HepG2 (cell line): ENCODE measurements around the gene MYO18A. TPM values are rescaled to one million over a fixed set of nuclear protein-coding genes. Genes with fewer than 3 reads are reported as not detected.

Source experiments
- CCAR2 ChIP-seq: fragments of 200-400 bp; formaldehyde crosslinking; optimal IDR thresholded peaks from 2 replicates; pipeline ENCODE3; 2018; ENCODE audit warnings: low read depth, mild to moderate bottlenecking, low read length, moderate library complexity
- NAIF1 ChIP-seq: sonication (generic); formaldehyde crosslinking; IDR thresholded peaks from 2 replicates; pipeline ENCODE4 v1.5.0; 2020; ENCODE audit warnings: mild to moderate bottlenecking, missing genetic modification reagents, borderline replicate concordance
- PTBP1 ChIP-seq: fragments of 200-400 bp; formaldehyde crosslinking; IDR thresholded peaks from 2 replicates; pipeline ENCODE4 v1.6.1; 2018; ENCODE audit warnings: low read length, low read depth; ENCODE audit not compliant: poor library complexity, severe bottlenecking
- SMC3 ChIP-seq: IDR thresholded peaks from 2 replicates; pipeline ENCODE4 v1.6.1; 2011; ENCODE audit warnings: low read length, improper control_type of control experiment
- SUZ12 ChIP-seq: fragments of 150-350 bp; IDR thresholded peaks from 2 replicates; pipeline ENCODE4 v1.6.1; 2014; ENCODE audit warnings: low read depth, low read length
- ZFP82 ChIP-seq: sonication (generic); formaldehyde crosslinking; IDR thresholded peaks from 2 replicates; pipeline ENCODE4 v1.5.1; 2020; ENCODE audit warnings: mild to moderate bottlenecking, missing genetic modification reagents, borderline replicate concordance
- ZMYM2 ChIP-seq: sonication (generic); formaldehyde crosslinking; IDR thresholded peaks from 2 replicates; pipeline ENCODE4 v1.8.0; 2022; ENCODE audit warnings: mild to moderate bottlenecking, missing genetic modification reagents
- ZNF10 ChIP-seq: sonication (generic); formaldehyde crosslinking; IDR thresholded peaks from 2 replicates; pipeline ENCODE4 v1.4.0; 2020; ENCODE audit warnings: mild to moderate bottlenecking, low read depth, missing genetic modification reagents, borderline replicate concordance
- ZNF772 ChIP-seq: sonication (generic); formaldehyde crosslinking; IDR thresholded peaks from 2 replicates; pipeline ENCODE4 v1.5.0; 2020; ENCODE audit warnings: mild to moderate bottlenecking, missing genetic modification reagents
- polyA plus RNA-seq, 8 experiments: library from polyadenylated mRNA; depleted of rRNA in 3 of 8; stranded (reverse) in 7 of 8; unstranded in 1 of 8; fragments of >200 nt; fragmentation: Illumina TruSeq in 4 of 8; extraction: Trizol in 4 of 8; gene quantifications; 2 replicates each; pipeline versions ENCODE4 v1.2.1 to v1.2.3, GENCODE V29; 2011 to 2016; ENCODE audit warnings: low read depth in 4 of 8, missing spikeins in 1 of 8, mixed read lengths in 1 of 8; ENCODE audit not compliant: insufficient read depth in 1 of 8
- total RNA-seq, 5 experiments: library from RNA; depleted of rRNA; stranded (reverse); fragments of >200 nt; fragmentation: Illumina TruSeq; extraction: Trizol; gene quantifications; 2 replicates each; pipeline ENCODE4 v1.2.3, GENCODE V29; 2016; ENCODE audit warnings: low read depth in 1 of 5
- TF ChIP-seq, protein P1 (sequence below): sonication (generic); formaldehyde crosslinking; IDR thresholded peaks from 2 replicates; pipeline ENCODE4 v1.5.0; 2020; ENCODE audit warnings: missing genetic modification reagents
- TF ChIP-seq, protein P2 (sequence below): sonication (generic); formaldehyde crosslinking; IDR thresholded peaks from 2 replicates; pipeline ENCODE4 v1.4.0; 2020; ENCODE audit warnings: missing genetic modification reagents, borderline replicate concordance
- TF ChIP-seq, protein P3 (sequence below): sonication (generic); formaldehyde crosslinking; IDR thresholded peaks from 2 replicates; pipeline ENCODE4 v1.9.0; 2021; ENCODE audit warnings: missing genetic modification reagents, borderline replicate concordance

Gene MYO18A
- total and polyA plus RNA-seq, 2 of the 13 experiments (the other 11 are each of a cell fraction or from before 2014, with no cell fraction given), result 16.8 to 24.8 TPM

DNA sequence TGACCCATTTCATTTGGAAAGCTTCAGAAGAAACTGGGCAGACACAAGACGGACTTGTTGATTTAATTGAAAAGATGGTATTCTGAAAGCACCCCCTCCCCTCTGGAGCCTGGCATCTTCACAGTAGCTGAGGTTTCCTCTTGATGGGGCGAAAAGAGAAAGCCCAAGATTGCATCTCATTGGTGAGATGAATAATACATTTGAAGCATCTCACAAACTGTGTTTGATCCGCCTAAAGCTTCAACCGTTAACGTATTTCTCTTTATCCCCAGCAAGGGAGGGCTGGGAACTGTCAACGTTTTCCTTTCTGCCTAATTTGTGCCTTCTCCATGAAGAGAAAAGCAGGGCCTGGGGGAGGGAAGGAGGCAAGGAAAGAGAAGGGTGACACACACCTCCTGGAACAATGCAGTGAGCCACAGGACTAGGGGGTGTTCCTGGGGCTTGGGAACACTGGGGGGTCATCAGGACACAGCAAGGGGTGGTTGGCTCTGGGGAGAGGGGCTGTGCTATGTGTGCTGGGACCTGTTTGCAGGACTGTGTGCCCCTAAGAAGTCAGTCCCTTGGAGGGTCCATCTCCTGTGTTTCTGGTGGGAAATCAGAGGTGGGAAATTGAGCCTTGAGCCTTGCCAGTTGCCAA, 155.8 kb downstream of the MYO18A start (continued):
- TF ChIP-seq SUZ12 (no peak), PTBP1 (no peak), ZNF772 (CRISPR knock-in tag) (no peak), SMC3 (no peak), ZNF10 (no peak), ZMYM2 (no peak), CCAR2 (no peak), NAIF1 (CRISPR knock-in tag) (no peak), ZFP82 (no peak)
- TF ChIP-seq, protein P1, sequence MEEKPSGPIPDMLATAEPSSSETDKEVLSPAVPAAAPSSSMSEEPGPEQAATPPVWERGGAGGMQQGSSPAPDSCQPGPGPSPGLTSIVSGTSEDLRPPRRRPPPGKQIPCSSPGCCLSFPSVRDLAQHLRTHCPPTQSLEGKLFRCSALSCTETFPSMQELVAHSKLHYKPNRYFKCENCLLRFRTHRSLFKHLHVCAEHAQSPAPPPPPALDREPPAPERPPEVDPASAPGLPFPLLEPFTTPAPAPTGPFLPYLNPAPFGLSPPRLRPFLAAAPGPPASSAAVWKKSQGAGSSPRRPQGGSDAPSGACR (CRISPR knock-in tag), result no peak
- TF ChIP-seq, protein P2, sequence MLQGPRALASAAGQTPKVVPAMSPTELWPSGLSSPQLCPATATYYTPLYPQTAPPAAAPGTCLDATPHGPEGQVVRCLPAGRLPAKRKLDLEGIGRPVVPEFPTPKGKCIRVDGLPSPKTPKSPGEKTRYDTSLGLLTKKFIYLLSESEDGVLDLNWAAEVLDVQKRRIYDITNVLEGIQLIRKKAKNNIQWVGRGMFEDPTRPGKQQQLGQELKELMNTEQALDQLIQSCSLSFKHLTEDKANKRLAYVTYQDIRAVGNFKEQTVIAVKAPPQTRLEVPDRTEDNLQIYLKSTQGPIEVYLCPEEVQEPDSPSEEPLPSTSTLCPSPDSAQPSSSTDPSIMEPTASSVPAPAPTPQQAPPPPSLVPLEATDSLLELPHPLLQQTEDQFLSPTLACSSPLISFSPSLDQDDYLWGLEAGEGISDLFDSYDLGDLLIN (CRISPR knock-in tag), result no peak
- TF ChIP-seq, protein P3, sequence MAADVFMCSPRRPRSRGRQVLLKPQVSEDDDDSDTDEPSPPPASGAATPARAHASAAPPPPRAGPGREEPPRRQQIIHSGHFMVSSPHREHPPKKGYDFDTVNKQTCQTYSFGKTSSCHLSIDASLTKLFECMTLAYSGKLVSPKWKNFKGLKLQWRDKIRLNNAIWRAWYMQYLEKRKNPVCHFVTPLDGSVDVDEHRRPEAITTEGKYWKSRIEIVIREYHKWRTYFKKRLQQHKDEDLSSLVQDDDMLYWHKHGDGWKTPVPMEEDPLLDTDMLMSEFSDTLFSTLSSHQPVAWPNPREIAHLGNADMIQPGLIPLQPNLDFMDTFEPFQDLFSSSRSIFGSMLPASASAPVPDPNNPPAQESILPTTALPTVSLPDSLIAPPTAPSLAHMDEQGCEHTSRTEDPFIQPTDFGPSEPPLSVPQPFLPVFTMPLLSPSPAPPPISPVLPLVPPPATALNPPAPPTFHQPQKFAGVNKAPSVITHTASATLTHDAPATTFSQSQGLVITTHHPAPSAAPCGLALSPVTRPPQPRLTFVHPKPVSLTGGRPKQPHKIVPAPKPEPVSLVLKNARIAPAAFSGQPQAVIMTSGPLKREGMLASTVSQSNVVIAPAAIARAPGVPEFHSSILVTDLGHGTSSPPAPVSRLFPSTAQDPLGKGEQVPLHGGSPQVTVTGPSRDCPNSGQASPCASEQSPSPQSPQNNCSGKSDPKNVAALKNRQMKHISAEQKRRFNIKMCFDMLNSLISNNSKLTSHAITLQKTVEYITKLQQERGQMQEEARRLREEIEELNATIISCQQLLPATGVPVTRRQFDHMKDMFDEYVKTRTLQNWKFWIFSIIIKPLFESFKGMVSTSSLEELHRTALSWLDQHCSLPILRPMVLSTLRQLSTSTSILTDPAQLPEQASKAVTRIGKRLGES (CRISPR knock-in tag), result no peak
- TF ChIP-seq, all 625 proteins: peak for 0
